Neutrophil (primary cell): Measurements from ENCODE around the gene GDF2.

Experiments used
- H3K27ac ChIP-seq: fragments of 200-600 bp; sonication (generic); 2 replicates; pipeline ENCODE4 v1.5.1; 2016; ENCODE audit warnings: mild to moderate bottlenecking, moderate library complexity
- H3K27me3 ChIP-seq: fragments of 200-600 bp; sonication (generic); 2 replicates; pipeline ENCODE4 v1.6.0; 2016; ENCODE audit warnings: mild to moderate bottlenecking
- H3K36me3 ChIP-seq: fragments of 200-600 bp; sonication (generic); 2 replicates; pipeline ENCODE4 v1.5.1; 2017
- H3K4me1 ChIP-seq, 2 experiments: fragments of 200-600 bp in 1 of 2; sonication (generic) in 1 of 2; 1 replicate in 1 of 2; 2 replicates in 1 of 2; pipeline versions ENCODE4 v1.5.1 to v1.6.1; 2013 to 2016; ENCODE audit warnings: low read depth in 1 of 2, low read length in 1 of 2, mild to moderate bottlenecking in 1 of 2, moderate library complexity in 1 of 2; ENCODE audit not compliant: control insufficient read depth in 1 of 2, insufficient read depth in 1 of 2
- H3K4me3 ChIP-seq, 2 experiments: fragments of 200-600 bp in 1 of 2; sonication (generic) in 1 of 2; 1 replicate in 1 of 2; 2 replicates in 1 of 2; pipeline ENCODE4 v1.5.1; 2013 to 2016; ENCODE audit warnings: low read depth in 1 of 2, low read length in 1 of 2, mild to moderate bottlenecking in 1 of 2, moderate library complexity in 1 of 2
- H3K9me3 ChIP-seq: fragments of 200-600 bp; sonication (generic); 2 replicates; pipeline ENCODE4 v1.5.1; 2016
- CTCF ChIP-seq: fragments of 200-600 bp; sonication (generic); IDR thresholded peaks from 2 replicates; pipeline ENCODE4 v1.5.1; 2016; ENCODE audit warnings: antibody characterized with exemption

Gene GDF2

GRCh38 chr10:47346581-47347302 is 24.5 kb downstream of the GDF2 start:
- no peaks in the 10 kb centered on the region for H3K4me1 ChIP-seq
- H3K27ac ChIP-seq: no peak overlapping the region
- no peaks in the 10 kb centered on the region for H3K9me3 ChIP-seq
- H3K27me3 ChIP-seq: no peaks in the 10 kb centered on the region
- TF ChIP-seq CTCF: no peak
- no peak overlapping the region for H3K4me3 ChIP-seq
- no peaks in the 10 kb centered on the region for H3K36me3 ChIP-seq

GRCh38 chr10:47347303-47347675 is 25.0 kb downstream of the GDF2 start:
- Histone ChIP-seq H3K27ac (no peak overlapping the region), H3K36me3 (no peaks in the 10 kb centered on the region), H3K4me1 (no peaks in the 10 kb centered on the region), H3K4me3 (no peak overlapping the region), H3K27me3 (no peaks in the 10 kb centered on the region), H3K9me3 (no peaks in the 10 kb centered on the region)
- TF ChIP-seq CTCF: no peak

- Histone ChIP-seq H3K27ac (no peak within 1 kb of the TSS), H3K9me3 (no peaks in the 10 kb centered on the region), H3K36me3 (no peaks in the 10 kb centered on the region), H3K4me3 (no peak within 1 kb of the TSS), H3K27me3 (no peaks in the 10 kb centered on the region), H3K4me1 (no peaks in the 10 kb centered on the region)
- TF ChIP-seq CTCF: no peak
Measured at GRCh38 chr10:47348138-47348651, 25.9 kb downstream of the GDF2 start, which contains the start of gene RBP3. TSS of gene RBP3 (plus strand) at chr10:47348363. CDS start at chr10:47348485, 122 bp downstream.

GRCh38 chr10:47348661-47349470 is 26.6 kb downstream of the GDF2 start:
- no peak for TF ChIP-seq CTCF
- Histone ChIP-seq H3K9me3 (no peaks in the 10 kb centered on the region), H3K27ac (no peak overlapping the region), H3K36me3 (no peaks in the 10 kb centered on the region), H3K4me1 (no peaks in the 10 kb centered on the region), H3K4me3 (no peak overlapping the region), H3K27me3 (no peaks in the 10 kb centered on the region)

GRCh38 chr10:47349516-47349915 is 27.3 kb downstream of the GDF2 start:
- H3K9me3 ChIP-seq: no peaks in the 10 kb centered on the region

More at GRCh38 chr10:47349516-47349915, 27.3 kb downstream of the GDF2 start:
- Histone ChIP-seq H3K27me3 (no peaks in the 10 kb centered on the region), H3K27ac (no peak overlapping the region), H3K36me3 (no peaks in the 10 kb centered on the region), H3K4me1 (no peaks in the 10 kb centered on the region), H3K4me3 (no peak overlapping the region)
- TF ChIP-seq CTCF: no peak
